Measurements from ENCODE around the gene ZNHIT1. TPM values are rescaled to one million over a fixed set of nuclear protein-coding genes. Genes with fewer than 3 reads are reported as not detected.

The ZNHIT1 gene
- total and polyA plus RNA-seq, 3 donors from 2014 or later: 48.3 to 58.4 (median 57.8) TPM

DNA sequence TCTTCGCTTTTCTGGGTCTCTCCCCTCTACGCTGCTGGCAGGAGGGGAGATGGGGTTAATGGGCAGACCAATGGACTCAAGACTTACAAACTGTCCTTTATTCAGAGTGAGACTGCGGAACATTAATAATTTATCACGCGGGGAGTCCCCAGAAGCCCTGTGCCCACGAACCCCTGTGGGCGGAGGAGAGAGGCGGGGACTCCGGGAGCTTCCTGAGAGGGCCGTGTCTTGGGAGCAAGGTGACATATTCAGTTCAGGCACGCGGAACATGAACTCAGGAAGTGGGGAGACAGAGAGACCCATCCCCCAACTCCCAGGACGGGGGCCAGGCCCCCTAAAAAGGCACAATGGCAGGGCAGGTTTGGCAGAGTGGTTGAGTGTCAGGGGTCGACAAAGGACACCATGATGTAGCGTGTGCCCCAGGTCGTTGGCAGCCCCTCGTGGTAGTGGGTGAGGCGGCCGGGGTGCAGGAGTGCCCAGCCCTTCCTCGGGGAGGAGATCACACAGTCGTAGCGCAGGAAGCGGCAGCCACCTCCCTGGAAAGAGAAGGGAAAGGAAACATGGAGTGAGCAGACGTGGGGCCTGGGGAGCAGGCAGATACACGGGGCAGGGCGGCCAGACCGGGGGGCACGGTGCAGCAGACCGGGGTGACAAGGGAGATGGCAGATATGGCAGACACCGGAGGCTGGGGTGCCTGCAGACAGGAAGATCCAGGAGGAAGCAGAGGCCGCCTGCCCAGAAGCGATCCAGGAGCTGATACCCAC lies 11.9 kb upstream of the ZNHIT1 start:
- intact Hi-C loops (cut with DNase I; ENCODE audit: low total_unique reads): no loop called here
- Histone ChIP-seq H3K27me3 (no peaks in the 10 kb centered on the region), H3K27ac (no peak overlapping the region), H3K4me3 (no peak overlapping the region), H3K4me1 (peaks cover 6% of the 10 kb centered on the region), H3K9me3 (no peaks in the 10 kb centered on the region), H3K36me3 (ENCODE audit: low read depth, missing control alignments) (no peaks in the 10 kb centered on the region)
- no peak for DNase-seq
- 88% methylated on average over 32 of the region's 32 CpGs for WGBS, 2 donors
- TF ChIP-seq CTCF (IDR thresholded peaks at IDR 0.05): no peak
- no peak for TF ChIP-seq POLR2A (IDR thresholded peaks at IDR 0.05)

GRCh38 chr7:101206665-101207042 lies 11.3 kb upstream of the ZNHIT1 start:
- Histone ChIP-seq H3K4me1 (peaks cover 4% of the 10 kb centered on the region), H3K36me3 (ENCODE audit: low read depth, missing control alignments) (no peaks in the 10 kb centered on the region)

DNA sequence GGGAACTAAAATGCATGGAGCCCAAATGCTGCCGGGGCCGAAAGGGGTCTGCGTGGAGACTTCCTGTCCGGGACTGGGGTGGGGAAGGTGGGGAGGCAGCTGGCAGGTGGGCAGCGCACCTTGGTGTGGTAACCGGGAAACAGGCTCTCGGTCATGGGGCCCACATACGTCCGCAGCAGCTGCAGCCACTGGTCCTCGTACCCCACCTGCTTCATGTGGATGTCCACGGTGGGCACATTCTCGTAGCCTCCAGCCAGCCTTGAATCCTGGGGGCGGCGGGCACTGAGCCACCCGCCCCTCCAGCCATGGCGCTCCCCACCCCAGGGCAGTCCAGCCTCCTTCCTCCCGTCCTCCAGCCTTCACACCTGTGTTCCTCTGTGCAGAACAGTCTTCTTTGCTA lies 10.5 kb upstream of the ZNHIT1 start:
- 91 to 94% methylated on average over 7 to 17 of the region's 17 CpGs for WGBS, 2 donors
- TF ChIP-seq CTCF (IDR thresholded peaks at IDR 0.05) (no peak), POLR2A (IDR thresholded peaks at IDR 0.05) (no peak)
- H3K27me3 ChIP-seq: no peaks in the 10 kb centered on the region
- no peak for DNase-seq
- no peaks in the 10 kb centered on the region for H3K4me1 ChIP-seq
- no peaks in the 10 kb centered on the region for H3K9me3 ChIP-seq
- H3K27ac ChIP-seq: no peak overlapping the region
- H3K4me3 ChIP-seq: no peak overlapping the region
- intact Hi-C loops (cut with DNase I; ENCODE audit: low total_unique reads): no loop called here
- H3K36me3 ChIP-seq (ENCODE audit: low read depth, missing control alignments): no peaks in the 10 kb centered on the region

More at GRCh38 chr7:101206665-101207042, 11.3 kb upstream of the ZNHIT1 start:
- WGBS, 2 donors: 90 to 91% methylated on average over 19 of the region's 19 CpGs
- H3K27me3 ChIP-seq: no peaks in the 10 kb centered on the region
- no peak for TF ChIP-seq CTCF (IDR thresholded peaks at IDR 0.05)
- no peak for TF ChIP-seq POLR2A (IDR thresholded peaks at IDR 0.05)
- H3K9me3 ChIP-seq: no peaks in the 10 kb centered on the region
- DNase-seq: no peak
- intact Hi-C loops (cut with DNase I; ENCODE audit: low total_unique reads): no loop called here
- H3K27ac ChIP-seq: no peak overlapping the region
- H3K4me3 ChIP-seq: no peak overlapping the region

DNA sequence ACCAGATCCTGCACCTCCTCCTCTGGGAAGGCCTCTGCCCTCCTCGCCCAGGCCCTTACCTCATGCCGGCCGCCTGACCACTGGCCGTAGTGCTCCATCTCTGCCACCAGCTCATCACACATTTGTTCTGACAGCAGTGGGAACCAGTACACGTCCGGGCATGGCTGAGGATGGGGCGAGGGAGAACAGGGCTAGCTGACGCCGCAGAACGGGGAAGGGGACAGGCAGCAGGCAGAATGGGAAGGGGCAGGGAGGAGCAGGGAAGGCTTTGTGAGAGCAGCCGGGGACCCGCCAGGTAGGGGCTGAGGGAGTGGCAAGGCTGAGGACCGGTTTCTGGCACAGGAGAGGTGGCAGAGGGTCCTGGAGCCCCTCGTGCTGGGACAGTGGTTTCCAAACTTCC lies 9.2 kb upstream of the ZNHIT1 start:
- H3K27ac ChIP-seq: no peak overlapping the region
- TF ChIP-seq POLR2A (IDR thresholded peaks at IDR 0.05) (no peak), CTCF (IDR thresholded peaks at IDR 0.05) (no peak)
- no peaks in the 10 kb centered on the region for H3K4me1 ChIP-seq
- WGBS, 2 donors: 90 to 95% methylated on average over 14 of the region's 14 CpGs
- no peaks in the 10 kb centered on the region for H3K27me3 ChIP-seq
- intact Hi-C loops (cut with DNase I; ENCODE audit: low total_unique reads): no loop called here
- H3K9me3 ChIP-seq: no peaks in the 10 kb centered on the region
- no peaks in the 10 kb centered on the region for H3K36me3 ChIP-seq (ENCODE audit: low read depth, missing control alignments)
- no peak overlapping the region for H3K4me3 ChIP-seq
- no peak for DNase-seq

- no peak for DNase-seq
- TF ChIP-seq POLR2A (IDR thresholded peaks at IDR 0.05): no peak
- TF ChIP-seq CTCF (IDR thresholded peaks at IDR 0.05): no peak
- H3K9me3 ChIP-seq: no peaks in the 10 kb centered on the region
- H3K4me1 ChIP-seq: no peaks in the 10 kb centered on the region
- H3K27ac ChIP-seq: no peak overlapping the region
- intact Hi-C loops (cut with DNase I; ENCODE audit: low total_unique reads): no loop called here
- 90 to 92% methylated on average over 16 to 19 of the region's 19 CpGs for WGBS, 2 donors
- no peaks in the 10 kb centered on the region for H3K27me3 ChIP-seq
- H3K4me3 ChIP-seq: no peak overlapping the region
- no peaks in the 10 kb centered on the region for H3K36me3 ChIP-seq (ENCODE audit: low read depth, missing control alignments)
Measured at GRCh38 chr7:101210143-101210542, 7.8 kb upstream of the ZNHIT1 start.

Data from testis (tissue), 3 donors.